ENCODE results near the gene RAB11FIP4.

The RAB11FIP4 gene

GRCh38 chr17:31424944-31425281, 33.4 kb downstream of the RAB11FIP4 start:
- no peak overlapping the region for H3K4me3 ChIP-seq (ENCODE audit: low read length, poor library complexity, severe bottlenecking)
- H3K4me1 ChIP-seq (ENCODE audit: insufficient read depth, low read length, poor library complexity, severe bottlenecking), result peaks cover 7% of the 10 kb centered on the region
- H3K9me2 ChIP-seq (replicated peaks; ENCODE audit: low read depth, low read length), result no peaks in the 10 kb centered on the region
- no peak overlapping the region for H3K4me2 ChIP-seq (ENCODE audit: low read depth, low read length, poor library complexity, severe bottlenecking)
- H3K9ac ChIP-seq (ENCODE audit: low read depth, low read length, poor library complexity, severe bottlenecking), result no peak overlapping the region
- H4K20me1 ChIP-seq (ENCODE audit: insufficient read depth, low read length, poor library complexity, severe bottlenecking), result no peaks in the 10 kb centered on the region
- TF ChIP-seq CTCF (conservative IDR thresholded peaks at IDR 0.05; ENCODE audit: low read length), result no peak
- no peak for TF ChIP-seq EZH2phosphoT487 (IDR thresholded peaks at IDR 0.05; ENCODE audit: borderline replicate concordance)
- H2AFZ ChIP-seq (ENCODE audit: low read length), result no peak overlapping the region
- H3K36me3 ChIP-seq (ENCODE audit: insufficient read depth, low read length), result no peaks in the 10 kb centered on the region
- H3K9me3 ChIP-seq (ENCODE audit: insufficient read depth, low read depth, low read length), result no peaks in the 10 kb centered on the region; the same call in 1 of the 2 replicates
- no peaks in the 10 kb centered on the region for H3K79me2 ChIP-seq (ENCODE audit: insufficient read depth, low read length)
- H3F3A ChIP-seq (ENCODE audit: low read depth), result no peaks in the 10 kb centered on the region
- H3K27me3 ChIP-seq (ENCODE audit: insufficient read depth, low read length, poor library complexity, severe bottlenecking), result no peaks in the 10 kb centered on the region

- H3K9ac ChIP-seq (ENCODE audit: low read depth, low read length, poor library complexity, severe bottlenecking), result no peak overlapping the region
- H3K9me3 ChIP-seq (ENCODE audit: insufficient read depth, low read depth, low read length), result no peaks in the 10 kb centered on the region; the same call in 1 of the 2 replicates
- no peak overlapping the region for H3K4me3 ChIP-seq (ENCODE audit: low read length, poor library complexity, severe bottlenecking)
- H3K79me2 ChIP-seq (ENCODE audit: insufficient read depth, low read length), result no peaks in the 10 kb centered on the region
- H3K27me3 ChIP-seq (ENCODE audit: insufficient read depth, low read length, poor library complexity, severe bottlenecking), result no peaks in the 10 kb centered on the region
- H3F3A ChIP-seq (ENCODE audit: low read depth), result no peaks in the 10 kb centered on the region
- no peak for TF ChIP-seq EZH2phosphoT487 (IDR thresholded peaks at IDR 0.05; ENCODE audit: borderline replicate concordance)
- TF ChIP-seq CTCF (conservative IDR thresholded peaks at IDR 0.05; ENCODE audit: low read length), result no peak
- H2AFZ ChIP-seq (ENCODE audit: low read length), result no peak overlapping the region
- H3K4me2 ChIP-seq (ENCODE audit: low read depth, low read length, poor library complexity, severe bottlenecking), result no peak overlapping the region
- peaks cover 7% of the 10 kb centered on the region for H3K4me1 ChIP-seq (ENCODE audit: insufficient read depth, low read length, poor library complexity, severe bottlenecking)
- H3K36me3 ChIP-seq (ENCODE audit: insufficient read depth, low read length), result no peaks in the 10 kb centered on the region
- H4K20me1 ChIP-seq (ENCODE audit: insufficient read depth, low read length, poor library complexity, severe bottlenecking), result no peaks in the 10 kb centered on the region
- no peaks in the 10 kb centered on the region for H3K9me2 ChIP-seq (replicated peaks; ENCODE audit: low read depth, low read length)
These were observed 34.0 kb downstream of the RAB11FIP4 start for GRCh38 chr17:31425282-31426040.

- Histone ChIP-seq H4K20me1 (ENCODE audit: insufficient read depth, low read length, poor library complexity, severe bottlenecking) (no peaks in the 10 kb centered on the region), H3K9me3 (ENCODE audit: insufficient read depth, low read depth, low read length) (no peaks in the 10 kb centered on the region), H3K4me1 (ENCODE audit: insufficient read depth, low read length, poor library complexity, severe bottlenecking) (peaks cover 16% of the 10 kb centered on the region), H3K36me3 (ENCODE audit: insufficient read depth, low read length) (no peaks in the 10 kb centered on the region), H3F3A (ENCODE audit: low read depth) (no peaks in the 10 kb centered on the region), H3K9ac (ENCODE audit: low read depth, low read length, poor library complexity, severe bottlenecking) (no peak overlapping the region), H3K9me2 (replicated peaks; ENCODE audit: low read depth, low read length) (no peaks in the 10 kb centered on the region), H3K27me3 (ENCODE audit: insufficient read depth, low read length, poor library complexity, severe bottlenecking) (no peaks in the 10 kb centered on the region), H3K79me2 (ENCODE audit: insufficient read depth, low read length) (no peaks in the 10 kb centered on the region), H3K4me3 (ENCODE audit: low read length, poor library complexity, severe bottlenecking) (no peak overlapping the region), H3K4me2 (ENCODE audit: low read depth, low read length, poor library complexity, severe bottlenecking) (no peak overlapping the region), H2AFZ (ENCODE audit: low read length) (no peak overlapping the region)
- no peak for TF ChIP-seq EZH2phosphoT487 (IDR thresholded peaks at IDR 0.05; ENCODE audit: borderline replicate concordance)
- TF ChIP-seq CTCF (conservative IDR thresholded peaks at IDR 0.05; ENCODE audit: low read length), result no peak
These were observed 36.2 kb downstream of the RAB11FIP4 start for GRCh38 chr17:31427684-31428083.
